KOPT-K1 (cell line): ENCODE data around the gene LRRK1.

Experiments used
- H3K27ac ChIP-seq: fragments of 200-600 bp; sonication (generic); 2 replicates; pipeline ENCODE4 v1.5.1; 2016; ENCODE audit warnings: antibody characterized with exemption, mild to moderate bottlenecking, low read depth, low read length; ENCODE audit not compliant: poor library complexity, severe bottlenecking
- H3K36me3 ChIP-seq: fragments of 200-600 bp; sonication (generic); 2 replicates; pipeline ENCODE4 v1.5.1; 2017; ENCODE audit warnings: antibody characterized with exemption, mild to moderate bottlenecking, low read length, moderate library complexity; ENCODE audit not compliant: insufficient read depth
- H3K9me3 ChIP-seq: fragments of 200-600 bp; sonication (generic); 2 replicates; pipeline ENCODE4 v1.5.1; 2017; ENCODE audit warnings: antibody characterized with exemption, low read length, mild to moderate bottlenecking; ENCODE audit not compliant: insufficient read depth, poor library complexity, severe bottlenecking

The LRRK1 gene

DNA sequence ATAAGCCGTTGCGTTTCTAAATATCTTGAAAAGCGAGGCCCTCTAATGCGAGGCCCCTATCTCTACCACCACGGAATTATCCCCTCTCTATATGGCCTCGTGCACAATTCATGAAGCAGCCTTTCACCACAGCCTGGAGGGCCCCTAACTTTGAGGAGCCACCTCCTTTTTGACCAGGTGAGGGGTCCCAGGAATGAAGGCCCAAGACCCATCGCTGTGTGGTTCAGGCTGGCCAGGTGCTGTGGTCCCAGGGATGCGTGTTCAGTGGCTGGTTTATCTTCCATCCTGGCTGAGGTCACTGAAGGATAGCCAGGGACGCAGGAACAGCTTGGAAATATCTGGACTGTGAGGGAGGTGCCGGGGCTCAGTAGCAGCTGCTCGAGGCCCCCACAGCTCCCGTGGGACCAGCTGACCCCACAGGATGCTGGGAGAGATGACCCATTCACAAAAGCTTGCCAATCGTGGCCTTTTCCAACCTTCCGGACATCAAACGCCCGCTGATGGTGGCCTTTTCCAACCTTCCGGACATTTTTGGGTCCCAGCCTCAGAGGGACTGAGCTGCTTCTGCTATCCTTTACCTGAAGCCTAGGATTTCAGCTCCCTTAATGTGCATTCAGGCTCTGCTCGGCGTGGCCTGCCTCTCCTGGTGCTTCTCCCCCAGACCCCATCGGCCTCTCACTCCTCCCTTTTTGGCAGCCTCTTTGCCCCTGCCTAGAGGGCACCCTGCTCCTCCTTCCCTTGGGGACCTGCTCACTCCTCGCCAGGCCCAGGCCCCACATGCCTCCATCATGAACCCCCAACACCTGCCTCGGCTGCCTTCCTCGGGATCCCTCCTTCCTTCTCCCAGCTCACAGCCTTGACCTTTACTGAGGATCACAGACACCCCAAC lies 191.8 kb downstream of the LRRK1 start:
- Histone ChIP-seq H3K27ac (peak overlapping the region; percentile 13), H3K36me3 (no peaks in the 10 kb centered on the region), H3K9me3 (peaks cover 5% of the 10 kb centered on the region)

DNA sequence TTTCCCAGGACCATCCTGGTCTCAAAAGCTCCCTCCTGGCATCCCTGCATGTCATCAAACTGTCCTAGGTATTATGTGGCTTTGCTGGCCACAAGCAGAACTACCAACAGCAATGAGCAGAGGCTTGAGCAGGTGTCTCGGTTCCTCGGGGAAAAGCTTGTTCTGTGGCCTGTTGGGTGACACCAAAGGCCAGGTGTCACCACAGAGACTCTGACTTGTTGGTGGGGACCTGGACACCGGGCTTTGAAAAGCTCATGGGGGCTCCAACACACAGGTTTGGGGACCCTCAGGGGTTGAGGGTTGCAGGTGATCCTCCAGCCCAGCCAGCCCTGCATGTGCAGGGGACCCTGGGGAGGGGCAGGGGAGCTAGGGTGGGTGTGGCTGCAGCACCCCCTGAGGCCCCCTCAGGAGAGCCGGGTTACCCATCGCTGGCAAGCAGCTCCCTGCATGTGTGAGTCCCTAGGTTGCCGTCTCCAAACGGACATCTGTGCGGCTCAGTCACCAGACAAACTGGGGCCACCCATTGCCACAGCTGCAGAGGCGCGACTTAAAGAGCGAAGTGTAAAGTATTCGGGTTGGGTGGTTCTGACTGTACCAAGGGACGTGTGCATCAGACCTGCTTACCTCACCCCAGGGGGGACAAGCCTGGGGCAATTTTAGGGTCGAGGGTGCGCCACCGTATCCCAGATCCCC lies 192.6 kb downstream of the LRRK1 start:
- H3K27ac ChIP-seq, result peak overlapping the region; percentile 13
- H3K36me3 ChIP-seq, result no peaks in the 10 kb centered on the region
- H3K9me3 ChIP-seq, result peaks cover 5% of the 10 kb centered on the region

DNA sequence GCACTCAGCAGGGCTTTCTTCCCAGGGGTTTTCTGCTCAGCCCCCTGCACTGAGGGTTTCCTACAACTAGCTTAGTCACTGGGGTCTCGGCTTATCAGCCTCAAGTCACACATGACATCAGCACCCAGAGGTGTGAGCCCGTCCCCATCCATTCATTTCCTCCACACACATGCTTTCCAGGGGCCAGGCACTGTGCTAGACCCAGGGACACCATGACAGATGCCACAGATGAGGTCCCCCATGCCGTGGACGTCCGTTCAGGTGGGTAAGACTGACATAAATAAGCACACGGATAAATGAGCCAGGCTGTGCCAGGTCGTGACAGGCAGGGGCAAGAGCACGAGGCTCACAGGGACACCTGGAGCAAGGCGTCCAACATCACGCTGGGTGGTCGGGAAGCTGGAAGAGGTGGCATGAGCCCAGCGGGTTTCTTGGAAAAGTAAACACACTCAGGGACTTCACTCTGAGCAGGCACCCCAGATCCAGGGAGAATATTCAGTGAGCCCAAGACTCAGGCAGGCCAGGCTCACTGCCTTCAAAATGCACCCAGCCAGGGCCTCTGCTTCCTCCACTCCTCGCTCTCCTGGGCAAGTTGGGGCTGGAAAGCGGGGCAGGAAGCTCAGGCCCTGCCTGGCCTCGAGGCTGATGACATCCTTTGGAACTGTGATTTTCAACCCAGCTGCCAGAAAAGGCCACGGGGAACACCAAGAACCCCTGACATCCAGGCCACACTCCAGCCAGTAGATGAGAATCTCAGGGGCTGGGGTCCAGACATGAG lies 193.4 kb downstream of the LRRK1 start:
- Histone ChIP-seq H3K9me3 (peaks cover 5% of the 10 kb centered on the region), H3K27ac (no peak overlapping the region), H3K36me3 (no peaks in the 10 kb centered on the region)

DNA sequence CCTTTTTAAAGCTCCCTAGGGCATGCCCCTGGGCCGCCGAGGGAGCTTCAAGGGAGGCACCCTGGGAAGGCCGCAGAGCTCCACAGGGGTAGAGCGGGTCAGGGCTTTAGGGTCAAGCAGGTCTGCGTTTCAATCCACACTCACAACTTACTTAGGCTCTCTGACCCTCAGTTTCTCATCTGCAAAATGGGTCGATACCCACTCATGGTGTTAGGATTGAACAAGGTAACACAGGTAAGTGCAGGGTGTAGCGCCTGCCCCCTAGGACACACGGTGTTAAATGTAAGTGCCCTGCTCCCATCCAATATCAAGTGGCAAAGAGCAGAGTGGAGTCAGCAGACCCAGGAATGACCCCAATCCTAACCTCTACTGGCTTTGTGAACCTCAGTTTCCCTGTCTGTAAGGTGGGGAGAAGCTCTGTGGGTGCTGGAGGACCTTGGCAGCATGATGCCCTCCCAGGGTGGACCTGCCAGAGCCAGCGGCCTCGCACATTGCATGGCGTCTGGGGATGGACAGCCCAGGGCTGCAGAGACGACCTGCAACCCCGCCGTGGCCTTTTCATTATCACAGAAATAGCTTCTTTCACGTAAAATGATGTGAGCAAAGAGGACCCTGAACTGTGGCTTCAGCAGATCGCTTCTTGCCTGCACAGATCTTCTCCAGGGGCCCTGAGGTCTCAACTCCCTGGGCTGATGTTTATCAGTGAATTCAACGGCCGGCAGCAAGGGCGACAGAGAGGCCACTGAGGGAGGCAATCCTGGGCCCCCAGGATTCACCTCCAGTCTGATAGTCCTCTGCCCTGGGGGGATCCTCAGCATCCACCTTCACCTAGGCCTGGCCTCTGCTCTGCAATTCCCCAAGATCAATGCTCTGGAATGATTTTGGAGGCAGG lies 194.2 kb downstream of the LRRK1 start:
- Histone ChIP-seq H3K27ac (no peak overlapping the region), H3K9me3 (peaks cover 2% of the 10 kb centered on the region), H3K36me3 (no peaks in the 10 kb centered on the region)

DNA sequence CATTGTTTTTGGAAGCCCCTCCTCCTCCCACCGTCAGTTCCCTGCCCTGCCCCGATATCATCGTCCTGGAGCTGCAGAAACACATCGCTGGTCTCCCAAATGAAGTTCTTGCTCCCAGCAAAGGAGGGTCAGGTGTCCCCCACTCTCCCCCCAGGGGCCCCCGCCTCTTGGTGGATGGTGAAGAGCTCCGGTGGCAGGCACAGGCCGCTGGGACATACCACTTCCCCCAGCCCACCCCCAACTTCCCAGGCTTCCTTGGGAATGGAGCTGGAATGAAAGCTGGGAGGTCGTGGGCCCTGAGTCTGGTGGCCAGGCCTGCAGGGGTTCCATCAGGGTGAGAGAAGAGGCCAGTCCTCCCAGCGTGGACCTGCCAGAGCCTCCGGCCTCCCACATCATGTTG lies 195.0 kb downstream of the LRRK1 start:
- H3K36me3 ChIP-seq, result no peaks in the 10 kb centered on the region
- no peak overlapping the region for H3K27ac ChIP-seq

DNA sequence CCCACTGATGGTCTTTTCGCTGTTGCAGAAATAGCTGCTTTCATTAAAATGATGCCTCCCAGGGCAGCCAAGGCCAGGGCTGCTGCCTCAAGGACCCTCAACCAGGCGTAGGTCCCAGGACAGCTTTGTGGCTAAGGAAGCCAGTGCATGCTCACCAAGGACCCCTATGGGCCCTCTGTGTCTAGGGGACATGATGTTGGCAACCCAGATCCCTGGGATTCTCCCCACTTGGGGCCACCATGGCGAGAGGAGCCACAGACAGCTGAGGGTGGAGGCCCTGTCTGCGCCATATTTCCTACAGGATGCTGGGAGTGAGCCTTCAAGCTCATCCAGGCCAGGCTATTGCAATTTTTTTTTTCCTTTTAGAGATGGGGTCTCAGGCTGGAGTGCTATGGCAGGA lies 195.5 kb downstream of the LRRK1 start:
- no peaks in the 10 kb centered on the region for H3K36me3 ChIP-seq
- no peak overlapping the region for H3K27ac ChIP-seq
- no peaks in the 10 kb centered on the region for H3K9me3 ChIP-seq

More for the DNA sequence above, 195.0 kb downstream of the LRRK1 start:
- H3K9me3 ChIP-seq, result no peaks in the 10 kb centered on the region

DNA sequence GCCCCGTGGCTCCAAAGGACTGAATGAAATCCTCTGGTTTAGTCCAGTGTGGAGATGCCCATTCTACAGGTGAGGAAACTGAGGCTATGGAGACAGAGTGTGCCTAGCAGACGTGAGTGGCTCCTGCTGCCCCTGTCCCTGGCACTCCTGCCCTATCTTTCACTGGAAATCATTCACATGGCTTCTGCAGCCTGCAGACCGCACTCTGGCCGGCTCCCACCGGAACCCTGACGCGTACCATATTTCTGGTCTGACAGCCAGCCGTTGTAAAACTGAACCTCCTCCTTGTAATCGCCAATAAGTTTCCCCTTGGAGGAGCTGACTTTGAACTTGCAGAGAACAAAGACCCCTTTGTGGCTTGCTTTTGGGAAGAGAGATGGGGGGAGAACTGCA lies 196.2 kb downstream of the LRRK1 start:
- Histone ChIP-seq H3K9me3 (no peaks in the 10 kb centered on the region), H3K36me3 (no peaks in the 10 kb centered on the region), H3K27ac (no peak overlapping the region)

DNA sequence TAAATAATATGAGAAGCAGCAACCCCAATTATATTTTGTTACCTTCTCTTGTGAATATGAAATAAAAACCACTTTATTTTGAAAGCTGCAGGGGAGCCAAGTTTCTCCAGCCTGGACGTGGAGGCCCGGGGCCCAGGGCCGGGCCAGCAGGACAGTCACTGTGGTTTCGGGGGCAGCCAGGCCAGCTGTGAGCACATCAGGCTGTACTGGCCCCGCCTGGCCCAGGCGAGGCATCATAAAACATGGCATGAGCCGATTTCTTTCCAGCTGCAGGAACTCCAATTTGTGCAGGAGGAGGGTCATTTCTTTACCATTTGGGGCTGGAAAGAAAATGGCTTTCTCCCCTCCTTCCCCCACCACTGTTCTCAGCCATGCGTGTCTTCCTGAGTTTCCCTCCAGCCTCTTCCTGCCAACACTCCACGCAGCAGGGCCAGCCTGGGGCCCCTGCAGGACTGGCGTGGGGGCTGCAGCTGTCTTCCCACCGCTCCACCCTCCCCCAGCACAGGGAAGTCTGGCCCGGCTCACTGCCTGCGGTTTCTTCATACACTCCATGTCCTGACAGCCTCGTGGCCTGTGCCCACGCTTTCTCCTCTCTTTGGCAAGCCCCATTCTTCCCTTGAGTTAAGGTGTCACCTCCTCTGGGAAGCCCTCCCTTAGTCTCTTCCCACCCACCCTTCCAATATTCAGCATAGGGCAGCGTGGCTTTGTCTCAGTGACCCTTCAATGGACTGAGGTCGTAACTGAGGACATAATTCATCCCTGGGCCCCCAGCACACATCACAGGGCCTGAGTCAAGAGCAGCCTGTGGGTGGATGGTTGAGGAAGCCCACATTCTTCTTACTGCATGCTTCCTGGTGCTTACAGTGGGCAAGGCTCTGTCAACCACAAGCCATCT lies 196.9 kb downstream of the LRRK1 start:
- Histone ChIP-seq H3K9me3 (no peaks in the 10 kb centered on the region), H3K27ac (peak overlapping the region; percentile 5), H3K36me3 (no peaks in the 10 kb centered on the region)

DNA sequence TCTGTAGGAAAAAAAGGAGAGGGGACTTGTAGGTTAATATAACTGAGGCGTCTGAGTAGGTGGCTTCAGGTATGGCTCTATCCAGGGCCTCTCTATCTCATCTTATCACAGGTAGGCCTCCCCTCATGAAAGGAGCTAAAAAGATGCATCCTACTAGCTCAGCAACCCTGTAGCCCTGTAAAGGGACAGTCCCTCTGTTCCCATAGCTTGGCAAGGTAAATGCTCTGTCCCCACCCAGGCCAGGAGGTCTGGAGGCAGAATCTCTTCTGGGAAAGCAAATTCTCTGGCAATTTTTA lies 197.5 kb downstream of the LRRK1 start:
- Histone ChIP-seq H3K27ac (peak overlapping the region; percentile 5), H3K9me3 (no peaks in the 10 kb centered on the region)

DNA sequence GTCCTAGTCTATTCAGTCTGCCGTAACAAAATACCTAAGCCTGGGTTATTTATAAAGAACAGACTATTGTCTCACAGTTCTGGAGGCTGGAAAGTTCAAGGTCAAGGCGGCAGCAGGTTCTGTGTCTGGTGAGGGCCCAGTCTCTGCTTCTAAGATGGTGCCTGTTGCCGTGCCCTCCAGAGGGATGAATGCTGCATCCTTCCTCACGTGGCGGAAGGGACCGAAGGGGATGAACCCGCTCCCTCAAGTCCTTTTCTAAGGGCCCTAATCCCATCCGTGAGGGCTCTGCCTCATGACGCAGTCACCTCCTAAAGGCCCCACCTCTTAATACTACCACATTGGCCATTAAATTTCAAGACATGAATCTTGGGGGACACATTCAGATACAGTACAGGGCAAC lies 199.0 kb downstream of the LRRK1 start:
- no peaks in the 10 kb centered on the region for H3K36me3 ChIP-seq
- H3K9me3 ChIP-seq, result no peaks in the 10 kb centered on the region
- H3K27ac ChIP-seq, result no peak overlapping the region

More for the DNA sequence above, 197.5 kb downstream of the LRRK1 start:
- H3K36me3 ChIP-seq, result no peaks in the 10 kb centered on the region

DNA sequence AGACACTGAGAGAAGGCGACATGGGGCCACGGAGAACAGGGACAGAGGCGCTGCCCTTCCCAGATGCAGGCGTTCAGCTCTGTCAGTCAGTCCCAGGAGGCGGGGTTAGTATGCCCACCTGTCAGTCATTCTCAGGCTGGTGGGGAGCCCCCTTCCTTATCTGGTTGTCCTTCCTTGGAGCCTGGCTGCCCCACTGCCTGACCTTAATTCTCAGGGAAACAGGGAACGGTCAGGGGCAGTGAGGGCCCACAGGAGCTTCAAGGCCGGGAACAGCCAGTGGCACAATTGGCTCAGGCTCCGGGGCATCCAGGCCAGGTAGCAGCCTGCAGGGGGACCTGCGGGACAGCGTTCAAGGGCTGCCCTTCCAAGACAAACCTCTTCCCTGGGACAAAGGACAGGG lies 199.5 kb downstream of the LRRK1 start:
- Histone ChIP-seq H3K36me3 (no peaks in the 10 kb centered on the region), H3K27ac (no peak overlapping the region), H3K9me3 (no peaks in the 10 kb centered on the region)

DNA sequence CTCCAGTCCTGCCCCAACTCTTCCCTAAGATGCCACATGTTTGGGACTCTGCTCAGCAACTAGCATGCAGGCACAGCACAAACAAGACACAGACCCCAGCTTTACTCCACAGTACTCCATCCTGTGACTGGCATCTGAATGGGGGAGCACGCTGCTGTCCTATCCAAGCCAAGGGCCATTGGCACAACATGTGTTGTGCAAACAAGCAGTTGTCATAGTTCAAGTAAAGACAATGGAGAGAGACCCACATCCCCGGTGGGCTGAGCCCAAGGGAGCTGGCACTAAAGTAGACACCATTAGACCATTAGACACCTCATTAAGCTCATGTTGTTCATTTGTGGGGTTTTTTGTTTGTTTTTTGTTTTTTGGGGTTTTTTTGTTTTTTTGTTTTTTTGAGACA lies 200.0 kb downstream of the LRRK1 start:
- Histone ChIP-seq H3K27ac (no peak overlapping the region), H3K9me3 (no peaks in the 10 kb centered on the region), H3K36me3 (no peaks in the 10 kb centered on the region)
